ENCODE results near the gene RGS14.
"Not testable (repeated sequence)": the region's sequence is repeated elsewhere in the genome, so short reads cannot be mapped to it uniquely, and the experiment has no call there.

Gene RGS14

GRCh38 chr5:177403792-177404640 is 46.3 kb downstream of the RGS14 start:
- DNase-seq = peak; percentile 88 to 92 (median 90)

- no peak for DNase-seq
These were observed 47.0 kb downstream of the RGS14 start for GRCh38 chr5:177404641-177405179.

- DNase-seq = no peak
These were observed 47.6 kb downstream of the RGS14 start for GRCh38 chr5:177405312-177405711.

- peak; percentile 64 to 80 (median 70) for DNase-seq
These were observed 48.1 kb downstream of the RGS14 start for GRCh38 chr5:177405805-177406204.

- DNase-seq = no peak
These were observed 51.5 kb downstream of the RGS14 start, which contains the start of gene F12 for GRCh38 chr5:177409043-177409801. Gene F12 (minus strand): TSS chr5:177409564. CDS start chr5:177409527, 37 bp downstream.

GRCh38 chr5:177410575-177410974 is 52.9 kb downstream of the RGS14 start:
- no peak for DNase-seq

GRCh38 chr5:177412603-177413233 is 55.0 kb downstream of the RGS14 start:
- no peak for DNase-seq

- no peak for DNase-seq
These were observed 56.8 kb downstream of the RGS14 start for GRCh38 chr5:177414481-177414880.

- not testable (repeated sequence) for DNase-seq
These were observed 59.4 kb downstream of the RGS14 start for GRCh38 chr5:177417081-177417480.

GRCh38 chr5:177419046-177419445 is 61.3 kb downstream of the RGS14 start:
- no peak for DNase-seq

GRCh38 chr5:177420472-177420871 is 62.7 kb downstream of the RGS14 start:
- DNase-seq = not testable (repeated sequence)

- no peak for DNase-seq
These were observed 63.5 kb downstream of the RGS14 start for GRCh38 chr5:177421062-177421798.
